Right lobe of liver (tissue), 6 donors: ENCODE data around the gene EIF4E3. TPM values are rescaled to one million over a fixed set of nuclear protein-coding genes. Genes with fewer than 3 reads are reported as not detected.
A peak's percentile ranks its signal among the peaks of the same experiment; 100 is the strongest.

ENCODE experiments used
- ATAC-seq, 4 donors: fragments of 200-7000 bp; cut with Tn5 transposase; one replicate each; pipeline ENCODE4 v1.9.1; 2020; ENCODE audit warnings: mild to moderate bottlenecking in 4 of 4, moderate library complexity in 4 of 4
- DNase-seq, 3 donors: peaks; one replicate each; pipeline ENCODE4 v3.0.0-alpha.2; 2020
- H3K27ac ChIP-seq, 3 donors: fragments of 200-600 bp; one replicate each; pipeline ENCODE4 v1.8.0; 2022
- H3K27me3 ChIP-seq, 2 donors: fragments of 200-600 bp; one replicate each; pipeline ENCODE4 v1.8.0; 2022
- H3K36me3 ChIP-seq, 4 donors: fragments of 200-600 bp; sonication (generic) in 1 of 4; one replicate each; pipeline versions ENCODE4 v1.5.1 to v1.8.0; 2017 to 2022; ENCODE audit warnings: control low read depth in 1 of 4
- H3K4me1 ChIP-seq, 4 donors: fragments of 200-600 bp; sonication (generic) in 1 of 4; one replicate each; pipeline versions ENCODE4 v1.5.1 to v1.8.0; 2017 to 2022; ENCODE audit warnings: control low read depth in 1 of 4
- H3K4me3 ChIP-seq, 3 donors: fragments of 200-600 bp; one replicate each; pipeline ENCODE4 v1.8.0; 2022
- H3K9me3 ChIP-seq, 4 donors: fragments of 200-600 bp; sonication (generic) in 1 of 4; one replicate each; pipeline versions ENCODE4 v1.5.1 to v1.8.0; 2017 to 2022; ENCODE audit warnings: control low read depth in 1 of 4
- CTCF ChIP-seq, 4 donors: fragments of 200-600 bp in 3 of 4; fragments of 450-650 bp in 1 of 4; IDR thresholded peaks; one replicate each; pipeline versions ENCODE4 v1.5.1 to v1.8.0; 2016 to 2022; ENCODE audit warnings: antibody characterized with exemption in 4 of 4, mild to moderate bottlenecking in 2 of 4
- POLR2A ChIP-seq: fragments of 450-650 bp; IDR thresholded peaks from one replicate; pipeline ENCODE4 v1.6.1; 2017; ENCODE audit warnings: antibody characterized with exemption, mild to moderate bottlenecking
- WGBS: methylation state at CpG from one replicate; pipeline ENCODE4 v1.1.6; 2018; ENCODE audit warnings: low coverage, low lambda C conversion rate; ENCODE audit not compliant: insufficient coverage; ENCODE audit errors: missing lambda C conversion rate; 5-methylcytosine and 5-hydroxymethylcytosine counted together
- intact Hi-C, 2 donors: fragments of 100-400 bp; cut with DNase I; formaldehyde crosslinking; loops; one replicate each; pipeline versions ENCODE4 v1.11.2 to v1.14.1; 2022
- total RNA-seq, 6 experiments: library from RNA; depleted of rRNA in 2 of 6; stranded (reverse); fragments of >200 nt in 2 of 6; fragmentation: NEBNext Ultra II Directional in 3 of 6; extraction: Animal tissue kit (Norgen Biotek cat#: 25700) in 3 of 6; gene quantifications; one replicate each; pipeline versions ENCODE4 v1.1.0 to v1.2.4, GENCODE V29; 2016 to 2023
- donor health status: DM: no; HTN: yes; CAD: no.
- donor health status: DM: no; HTN: no; CAD: no.
- donor health status: DM: no; HTN: no; CAD: no.
- donor health status: DM: no; HTN: yes; CAD: no.
- donor health status: DM: no; HTN: yes; CAD: no.

EIF4E3 gene
- total RNA-seq, 6 experiments from 2014 or later: 6.4 to 12.2 (median 8.2) TPM

GRCh38 chr3:71662568-71662967 is 62.6 kb downstream of the EIF4E3 start:
- ATAC-seq (no peak), DNase-seq (no peak)
- intact Hi-C loops: no loop called here
- Histone ChIP-seq H3K36me3 (no peaks in the 10 kb centered on the region), H3K27me3 (no peaks in the 10 kb centered on the region), H3K27ac (no peak overlapping the region), H3K4me1 (no peaks in the 10 kb centered on the region), H3K4me3 (no peak overlapping the region), H3K9me3 (no peaks in the 10 kb centered on the region)
- WGBS: 44% methylated on average over 2 of the region's 3 CpGs
- no peak for TF ChIP-seq CTCF (IDR thresholded peaks at IDR 0.05)
- TF ChIP-seq POLR2A: no peak

GRCh38 chr3:71662056-71662455 is 63.1 kb downstream of the EIF4E3 start:
- TF ChIP-seq POLR2A (no peak), CTCF (IDR thresholded peaks at IDR 0.05) (no peak)
- intact Hi-C loops: no loop called here
- Histone ChIP-seq H3K27ac (no peak overlapping the region), H3K36me3 (no peaks in the 10 kb centered on the region), H3K27me3 (no peaks in the 10 kb centered on the region), H3K4me3 (no peak overlapping the region), H3K4me1 (no peaks in the 10 kb centered on the region), H3K9me3 (no peaks in the 10 kb centered on the region)
- ATAC-seq (no peak), DNase-seq (no peak)
- WGBS: 100% methylated on average over 2 of the region's 3 CpGs

GRCh38 chr3:71659864-71660591 is 65.2 kb downstream of the EIF4E3 start:
- H3K4me3 ChIP-seq: no peak overlapping the region
- TF ChIP-seq CTCF (IDR thresholded peaks at IDR 0.05) (no peak), POLR2A (no peak)
- H3K36me3 ChIP-seq: no peaks in the 10 kb centered on the region
- H3K27ac ChIP-seq: no peak overlapping the region
- no peak for DNase-seq
- no peaks in the 10 kb centered on the region for H3K9me3 ChIP-seq
- ATAC-seq: no peak
- intact Hi-C loops: loop anchor here in 1 of 2 donors (10.0 kb wide), 1 partner anchor 1125 kb away; no protein-coding TSS in a partner anchor
- no peaks in the 10 kb centered on the region for H3K4me1 ChIP-seq
- WGBS: 80% methylated on average over 9 of the region's 9 CpGs
- no peaks in the 10 kb centered on the region for H3K27me3 ChIP-seq

GRCh38 chr3:71657831-71658530 is 67.2 kb downstream of the EIF4E3 start:
- no peaks in the 10 kb centered on the region for H3K4me1 ChIP-seq
- H3K36me3 ChIP-seq: no peaks in the 10 kb centered on the region
- no peak for TF ChIP-seq CTCF (IDR thresholded peaks at IDR 0.05)
- peak; percentile 85 to 96 (median 91) for ATAC-seq
- WGBS: 49% methylated on average over 11 of the region's 12 CpGs
- H3K4me3 ChIP-seq: no peak overlapping the region
- intact Hi-C loops: loop anchor here in 1 of 2 donors (10.0 kb wide), 1 partner anchor 1123 kb away; no protein-coding TSS in a partner anchor
- no peaks in the 10 kb centered on the region for H3K9me3 ChIP-seq
- no peaks in the 10 kb centered on the region for H3K27me3 ChIP-seq
- no peak overlapping the region for H3K27ac ChIP-seq
- DNase-seq: peak; percentile 80 to 90 (median 85)
